Measurements from ENCODE around the gene USH2A.
"Not testable (repeated sequence)": the region's sequence is repeated elsewhere in the genome, so short reads cannot be mapped to it uniquely, and the experiment has no call there.

DNA sequence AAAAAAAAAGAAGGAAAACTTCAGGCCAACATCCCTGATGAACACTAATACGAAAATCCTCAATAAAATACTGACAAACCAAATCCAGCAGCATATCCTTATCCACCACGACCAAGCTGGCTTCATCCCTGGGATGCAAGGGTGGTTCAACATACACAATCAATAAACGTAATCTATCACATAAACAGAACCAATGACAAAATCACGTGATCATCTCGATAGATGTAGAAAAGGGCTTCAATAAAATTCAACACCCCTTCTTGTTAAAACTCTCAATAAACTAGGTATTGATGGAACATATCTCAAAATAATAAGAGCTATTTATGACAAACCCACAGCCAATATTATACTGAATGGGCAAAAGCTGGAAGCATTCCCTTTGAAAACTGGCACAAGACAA is 82.7 kb downstream of the USH2A start:
- not testable (repeated sequence) for TF ChIP-seq POLR2A (IDR thresholded peaks at IDR 0.05; ENCODE audit: low read length); GATA1 (IDR thresholded peaks at IDR 0.05; ENCODE audit: low read depth, low read length)
